Limb (tissue), 2 donors: ENCODE data around the gene GLCE.

Source experiments
- DNase-seq, 2 donors: peaks; one replicate each; pipeline ENCODE4 v3.0.0-alpha.2; 2016; ENCODE audit errors: extremely low spot score in 2 of 2

Gene GLCE

GRCh38 chr15:69318033-69318432, 157.6 kb downstream of the GLCE start:
- no peak for DNase-seq

DNA sequence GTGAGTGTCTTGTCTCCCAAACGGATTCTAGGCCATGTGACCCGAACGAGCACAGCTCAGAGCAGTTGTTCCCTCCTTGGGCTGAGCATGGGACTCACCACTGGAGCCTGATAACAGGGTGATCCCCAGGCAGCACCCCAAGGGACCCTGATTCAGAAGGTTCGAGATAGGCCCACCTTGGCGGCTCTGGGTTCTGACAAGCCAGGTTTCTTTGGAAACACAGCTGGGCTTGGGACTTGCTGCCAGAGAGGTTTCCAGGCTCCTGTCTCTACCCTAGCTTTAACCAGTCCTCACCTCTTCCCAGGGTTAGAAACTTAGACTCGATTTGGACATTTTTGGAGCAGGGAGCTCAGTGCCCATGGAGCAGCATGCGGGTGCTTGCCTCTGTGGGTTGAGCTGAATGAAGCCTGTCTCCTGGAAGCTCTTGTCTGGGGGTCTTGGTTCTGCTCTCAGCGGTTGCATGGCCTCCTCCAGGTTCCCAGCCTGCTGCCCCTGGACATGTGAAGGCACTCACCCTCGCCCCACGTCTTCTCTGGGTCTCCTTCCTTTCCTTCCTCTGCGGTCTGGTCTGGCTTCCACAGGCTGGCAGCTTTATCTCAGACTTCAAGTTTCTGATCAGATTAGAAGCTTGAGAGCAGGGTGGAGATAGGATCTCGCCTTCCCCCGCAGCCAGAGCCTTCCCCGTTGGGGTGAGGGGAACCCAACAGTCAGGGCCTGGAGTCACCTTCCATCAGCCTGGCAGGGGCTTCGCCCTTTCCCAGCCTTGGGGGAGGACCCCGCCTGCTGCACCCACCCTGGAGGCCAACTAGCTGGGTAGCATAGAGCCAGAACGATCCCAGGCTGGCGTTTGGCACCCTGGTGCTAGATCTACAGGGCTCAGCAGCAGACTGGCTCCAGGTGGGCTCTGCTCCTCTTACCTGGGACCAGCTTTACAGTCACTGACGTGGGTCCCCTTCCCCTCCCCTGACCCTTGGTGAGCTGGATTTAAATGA, 159.2 kb downstream of the GLCE start:
- no peak for DNase-seq

DNA sequence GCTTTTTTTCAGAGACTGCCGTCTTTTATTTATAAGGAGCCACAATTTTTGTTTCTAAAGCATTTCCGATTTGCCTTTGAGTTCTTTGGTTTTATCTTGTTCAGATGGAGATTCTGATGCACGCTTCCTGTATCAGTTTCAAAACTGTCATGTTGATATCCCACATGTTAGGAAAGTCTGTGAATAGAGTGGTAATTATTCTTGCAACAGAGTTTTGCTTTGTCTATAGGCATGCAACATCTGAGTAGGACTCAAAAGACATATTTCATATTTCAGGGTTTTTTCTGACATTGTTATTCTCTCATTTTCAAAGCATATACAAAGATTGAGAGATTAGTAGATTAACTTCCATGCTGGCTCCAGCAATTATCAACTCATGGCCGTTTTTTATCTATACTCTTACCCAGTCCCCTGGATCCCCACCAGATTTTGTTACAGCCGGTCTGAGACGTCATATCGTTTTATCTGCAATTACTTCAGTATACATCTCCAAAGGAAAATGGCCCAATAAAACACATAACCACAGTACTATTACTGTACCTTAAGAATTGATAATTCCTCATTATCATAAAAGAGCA, 160.6 kb downstream of the GLCE start:
- no peak for DNase-seq
